ENCODE data around the gene PALS2. TPM values are rescaled to one million over a fixed set of nuclear protein-coding genes. Genes with fewer than 3 reads are reported as not detected.

The PALS2 gene
- total RNA-seq, 2 donors from 2014 or later = 13.3 to 20.4 TPM

- intact Hi-C loops (cut with DNase I) = no loop called here
- 87% methylated on average over 3 of the region's 3 CpGs for WGBS
- no peaks in the 10 kb centered on the region for H3K36me3 ChIP-seq
- H3K4me1 ChIP-seq (replicated peaks) = no peaks in the 10 kb centered on the region
- DNase-seq (ENCODE audit: low spot score) = no peak
- no peaks in the 10 kb centered on the region for H3K27me3 ChIP-seq (replicated peaks; ENCODE audit: insufficient read depth)
- no peaks in the 10 kb centered on the region for H3K9me3 ChIP-seq
- H3K27ac ChIP-seq = no peak overlapping the region
- TF ChIP-seq POLR2A (IDR thresholded peaks at IDR 0.05) (no peak), CTCF (IDR thresholded peaks at IDR 0.05) (no peak), POLR2AphosphoS5 (IDR thresholded peaks at IDR 0.05) (no peak)
- H3K4me3 ChIP-seq = no peak overlapping the region
Measured at GRCh38 chr7:24560772-24561171, 12.5 kb upstream of the PALS2 start.

GRCh38 chr7:24566274-24566673, 7.0 kb upstream of the PALS2 start:
- H3K36me3 ChIP-seq = no peaks in the 10 kb centered on the region
- no peaks in the 10 kb centered on the region for H3K9me3 ChIP-seq
- H3K4me3 ChIP-seq = no peak overlapping the region
- 69% methylated on average over 2 of the region's 2 CpGs for WGBS
- no peak for DNase-seq (ENCODE audit: low spot score)
- no peaks in the 10 kb centered on the region for H3K27me3 ChIP-seq (replicated peaks; ENCODE audit: insufficient read depth)
- H3K27ac ChIP-seq = no peak overlapping the region
- no peaks in the 10 kb centered on the region for H3K4me1 ChIP-seq (replicated peaks)
- TF ChIP-seq POLR2A (IDR thresholded peaks at IDR 0.05) (no peak), POLR2AphosphoS5 (IDR thresholded peaks at IDR 0.05) (no peak), CTCF (IDR thresholded peaks at IDR 0.05) (no peak)
- intact Hi-C loops (cut with DNase I) = no loop called here

DNA sequence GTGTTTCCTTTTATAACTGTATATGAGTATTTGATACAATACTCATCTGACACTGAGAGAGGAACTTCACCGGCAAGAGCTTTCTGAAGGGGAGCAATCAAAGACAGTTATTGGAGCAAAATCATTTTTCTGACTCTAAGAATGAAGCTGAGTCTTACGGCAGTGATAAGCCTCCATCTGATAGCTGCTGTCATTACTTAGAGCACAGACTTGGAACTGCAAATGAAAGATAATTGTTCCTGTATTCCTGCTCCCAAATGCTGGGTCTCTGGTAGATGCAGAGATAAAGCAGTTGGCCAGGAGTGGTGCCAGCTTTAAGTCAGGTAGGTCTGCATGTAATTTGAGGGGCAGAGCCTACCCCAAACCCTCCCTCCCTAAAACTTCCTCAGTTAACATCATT, 2.3 kb upstream of the PALS2 start:
- Histone ChIP-seq H3K9me3 (no peaks in the 10 kb centered on the region), H3K27me3 (replicated peaks; ENCODE audit: insufficient read depth) (no peaks in the 10 kb centered on the region), H3K4me1 (replicated peaks) (peaks cover 4% of the 10 kb centered on the region), H3K36me3 (no peaks in the 10 kb centered on the region), H3K4me3 (no peak overlapping the region), H3K27ac (no peak overlapping the region)
- no peak for DNase-seq (ENCODE audit: low spot score)
- TF ChIP-seq CTCF (IDR thresholded peaks at IDR 0.05) = no peak
- no peak for TF ChIP-seq POLR2A (IDR thresholded peaks at IDR 0.05)
- TF ChIP-seq POLR2AphosphoS5 (IDR thresholded peaks at IDR 0.05) = no peak
- intact Hi-C loops (cut with DNase I) = no loop called here
- WGBS = 47% methylated on average over 2 of the region's 2 CpGs

DNA sequence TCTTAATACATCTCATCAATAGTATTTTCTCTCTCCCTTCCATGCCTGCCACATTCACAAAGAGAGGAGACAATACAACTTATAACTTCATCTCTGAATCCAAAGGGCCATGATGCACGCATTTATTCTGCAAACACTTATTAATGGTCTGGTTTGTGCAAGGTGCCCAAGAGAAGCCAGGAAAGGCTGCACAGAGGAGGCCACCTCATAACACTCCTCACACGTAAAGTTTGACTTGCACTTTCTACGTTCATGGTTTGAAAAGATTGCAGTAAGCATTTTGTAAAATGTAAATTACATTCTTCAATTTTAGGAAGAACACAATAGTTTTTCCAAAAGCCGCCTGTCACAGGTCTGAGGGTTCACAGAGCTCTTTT, 1.2 kb upstream of the PALS2 start:
- no peak for DNase-seq (ENCODE audit: low spot score)
- Histone ChIP-seq H3K27ac (no peak overlapping the region), H3K36me3 (no peaks in the 10 kb centered on the region), H3K4me3 (no peak overlapping the region), H3K27me3 (replicated peaks; ENCODE audit: insufficient read depth) (no peaks in the 10 kb centered on the region), H3K4me1 (replicated peaks) (peaks cover 4% of the 10 kb centered on the region), H3K9me3 (no peaks in the 10 kb centered on the region)
- TF ChIP-seq POLR2A (IDR thresholded peaks at IDR 0.05) (no peak), POLR2AphosphoS5 (IDR thresholded peaks at IDR 0.05) (no peak), CTCF (IDR thresholded peaks at IDR 0.05) (no peak)
- 61% methylated on average over 4 of the region's 4 CpGs for WGBS
- intact Hi-C loops (cut with DNase I) = no loop called here

DNA sequence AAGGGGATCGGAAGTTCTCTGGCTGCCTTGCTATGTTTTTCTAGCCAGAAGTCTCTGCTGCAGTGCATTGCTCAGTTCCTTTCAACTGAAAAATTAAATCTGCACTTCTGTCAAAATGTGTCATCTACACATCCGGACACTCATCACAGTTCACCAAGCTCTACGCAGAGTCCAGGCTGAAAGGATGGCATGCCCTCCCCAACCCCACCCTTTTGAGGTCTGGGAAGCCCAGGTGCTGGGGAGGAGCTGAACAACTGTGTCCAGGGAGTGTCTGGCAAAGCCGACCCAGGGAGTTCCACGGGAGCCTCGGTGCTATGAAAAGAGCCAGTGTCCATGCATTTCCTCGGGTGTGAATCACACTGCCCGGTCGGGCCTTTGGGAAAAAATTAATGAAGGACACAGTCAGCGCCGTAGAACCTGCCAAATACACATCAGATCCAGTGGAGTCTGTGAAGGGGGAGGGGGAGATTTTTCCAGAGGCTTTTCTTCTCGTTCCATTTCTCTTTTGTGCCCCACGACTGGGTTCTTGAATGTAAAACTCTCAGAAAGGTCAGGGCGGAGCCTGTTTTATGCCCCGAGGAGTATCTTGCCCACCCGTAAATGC, 757 bp upstream of the PALS2 start:
- H3K36me3 ChIP-seq = no peaks in the 10 kb centered on the region
- H3K27ac ChIP-seq = peak overlapping the region; percentile 82 to 89
- peak; percentile 24 for DNase-seq (ENCODE audit: low spot score)
- 3% methylated on average over 16 of the region's 16 CpGs for WGBS
- H3K4me1 ChIP-seq (replicated peaks) = peaks cover 4% of the 10 kb centered on the region
- H3K4me3 ChIP-seq = peak overlapping the region; percentile 67 to 77
- H3K9me3 ChIP-seq = no peaks in the 10 kb centered on the region
- TF ChIP-seq POLR2A (IDR thresholded peaks at IDR 0.05) (no peak), POLR2AphosphoS5 (IDR thresholded peaks at IDR 0.05) (peak; percentile 11), CTCF (IDR thresholded peaks at IDR 0.05) (no peak)
- intact Hi-C loops (cut with DNase I) = no loop called here
- no peaks in the 10 kb centered on the region for H3K27me3 ChIP-seq (replicated peaks; ENCODE audit: insufficient read depth)

Data from prostate gland (tissue), 2 donors.